Parathyroid adenoma (tissue), 2 donors: ENCODE data around the gene CD2AP.

Source experiments
- H2AFZ ChIP-seq: fragments of 300-600 bp; sonication (generic); one replicate; pipeline ENCODE4 v1.7.0; 2017; ENCODE audit warnings: antibody characterized with exemption, mild to moderate bottlenecking
- H3K27ac ChIP-seq: fragments of 300-600 bp; sonication (generic); one replicate; pipeline ENCODE4 v1.7.0; 2017
- H3K27me3 ChIP-seq: fragments of 300-600 bp; sonication (generic); one replicate; pipeline ENCODE4 v1.7.0; 2017; ENCODE audit warnings: low read length; ENCODE audit not compliant: control insufficient read depth, insufficient read depth
- H3K36me3 ChIP-seq: fragments of 300-600 bp; sonication (generic); one replicate; pipeline ENCODE4 v1.7.0; 2017; ENCODE audit warnings: low read length; ENCODE audit not compliant: control insufficient read depth, insufficient read depth
- H3K4me1 ChIP-seq: fragments of 300-600 bp; sonication (generic); one replicate; pipeline ENCODE4 v1.7.0; 2017; ENCODE audit warnings: control low read depth
- H3K4me2 ChIP-seq: fragments of 300-600 bp; sonication (generic); one replicate; pipeline ENCODE4 v1.7.0; 2017; ENCODE audit warnings: low read length
- H3K4me3 ChIP-seq: fragments of 300-600 bp; sonication (generic); one replicate; pipeline ENCODE4 v1.7.0; 2017; ENCODE audit warnings: low read depth, low read length
- H3K79me2 ChIP-seq: fragments of 300-600 bp; sonication (generic); one replicate; pipeline ENCODE4 v1.7.0; 2017; ENCODE audit warnings: control low read depth
- H3K9ac ChIP-seq: fragments of 300-600 bp; sonication (generic); one replicate; pipeline ENCODE4 v1.7.0; 2017; ENCODE audit warnings: mild to moderate bottlenecking
- H3K9me3 ChIP-seq: fragments of 300-600 bp; sonication (generic); one replicate; pipeline ENCODE4 v1.7.0; 2017; ENCODE audit warnings: low read length; ENCODE audit not compliant: control insufficient read depth
- CTCF ChIP-seq: fragments of 300-600 bp; sonication (generic); IDR thresholded peaks from one replicate; pipeline ENCODE4 v1.7.0; 2017; ENCODE audit warnings: antibody characterized with exemption, mild to moderate bottlenecking
- donor health status: primary hyperparathyroidism.

CD2AP gene

GRCh38 chr6:47567586-47567985 lies 90.0 kb downstream of the CD2AP start:
- no peak for TF ChIP-seq CTCF
- Histone ChIP-seq H3K4me3 (no peak overlapping the region), H3K36me3 (no peaks in the 10 kb centered on the region), H3K9me3 (no peaks in the 10 kb centered on the region), H3K27ac (no peak overlapping the region), H3K4me1 (no peaks in the 10 kb centered on the region), H3K4me2 (no peak overlapping the region), H3K27me3 (no peaks in the 10 kb centered on the region), H3K79me2 (peaks cover 16% of the 10 kb centered on the region), H3K9ac (no peak overlapping the region), H2AFZ (no peak overlapping the region)

GRCh38 chr6:47571488-47571887 lies 93.9 kb downstream of the CD2AP start:
- Histone ChIP-seq H3K4me2 (no peak overlapping the region), H3K79me2 (peaks cover 11% of the 10 kb centered on the region), H3K9me3 (no peaks in the 10 kb centered on the region), H3K27ac (no peak overlapping the region), H2AFZ (no peak overlapping the region), H3K36me3 (no peaks in the 10 kb centered on the region), H3K4me1 (no peaks in the 10 kb centered on the region), H3K9ac (no peak overlapping the region), H3K4me3 (no peak overlapping the region), H3K27me3 (no peaks in the 10 kb centered on the region)
- TF ChIP-seq CTCF: no peak

GRCh38 chr6:47573109-47573508 lies 95.5 kb downstream of the CD2AP start:
- Histone ChIP-seq H3K79me2 (peaks cover 7% of the 10 kb centered on the region), H3K36me3 (no peaks in the 10 kb centered on the region), H3K27ac (no peak overlapping the region), H3K4me1 (no peaks in the 10 kb centered on the region), H3K9me3 (no peaks in the 10 kb centered on the region), H3K9ac (no peak overlapping the region), H3K4me2 (no peak overlapping the region), H3K4me3 (no peak overlapping the region), H3K27me3 (no peaks in the 10 kb centered on the region), H2AFZ (no peak overlapping the region)
- TF ChIP-seq CTCF: no peak

GRCh38 chr6:47574789-47575188 lies 97.2 kb downstream of the CD2AP start:
- TF ChIP-seq CTCF: no peak
- no peaks in the 10 kb centered on the region for H3K79me2 ChIP-seq
- no peaks in the 10 kb centered on the region for H3K27me3 ChIP-seq
- H3K4me2 ChIP-seq: no peak overlapping the region
- H3K9ac ChIP-seq: no peak overlapping the region
- no peak overlapping the region for H3K4me3 ChIP-seq
- no peaks in the 10 kb centered on the region for H3K9me3 ChIP-seq
- no peaks in the 10 kb centered on the region for H3K4me1 ChIP-seq
- H3K27ac ChIP-seq: no peak overlapping the region
- H2AFZ ChIP-seq: no peak overlapping the region
- no peaks in the 10 kb centered on the region for H3K36me3 ChIP-seq

GRCh38 chr6:47579040-47579439 lies 101.5 kb downstream of the CD2AP start:
- Histone ChIP-seq H3K4me1 (no peaks in the 10 kb centered on the region), H3K4me2 (no peak overlapping the region), H3K27ac (no peak overlapping the region), H3K36me3 (no peaks in the 10 kb centered on the region), H3K27me3 (no peaks in the 10 kb centered on the region), H3K4me3 (no peak overlapping the region), H2AFZ (no peak overlapping the region), H3K79me2 (no peaks in the 10 kb centered on the region), H3K9ac (no peak overlapping the region), H3K9me3 (no peaks in the 10 kb centered on the region)
- TF ChIP-seq CTCF: no peak
